Activated CD4-positive, alpha-beta T cell treated with anti-CD3 and anti-CD28 coated beads, Interleukin-2, amount 10 ng/mL, durations not matched to agents 7 days and 5 days (primary cell): ENCODE data around the gene ST6GALNAC2. TPM values are rescaled to one million over a fixed set of nuclear protein-coding genes. Genes with fewer than 3 reads are reported as not detected.

Experiments used
- CTCF ChIA-PET: fragments of 350-600 bp; sonication (Branson Sonifier 250); formaldehyde crosslinking; loops from one replicate; lab custom pipeline; 2021; ENCODE audit warnings: antibody characterized with exemption; lab: Charles Lee
- POLR2A ChIA-PET: fragments of 350-600 bp; sonication (Branson Sonifier 250); formaldehyde crosslinking; loops from one replicate; lab custom pipeline; 2021; ENCODE audit warnings: antibody characterized with exemption; lab: Charles Lee
- DNase-seq: peaks from one replicate; pipeline ENCODE4 v3.0.0-alpha.2; 2020
- H3K27ac Mint-ChIP-seq: one replicate; pipeline ENCODE4 v1.8.0; 2021; ENCODE audit warnings: mild to moderate bottlenecking, moderate library complexity, mixed read lengths
- H3K27me3 Mint-ChIP-seq: one replicate; pipeline ENCODE4 v1.8.0; 2021; ENCODE audit warnings: mixed read lengths
- H3K36me3 Mint-ChIP-seq: one replicate; pipeline ENCODE4 v1.8.0; 2021; ENCODE audit warnings: low read depth, mixed read lengths
- H3K4me1 Mint-ChIP-seq: one replicate; pipeline ENCODE4 v1.8.0; 2021; ENCODE audit warnings: mixed read lengths
- H3K4me3 Mint-ChIP-seq: one replicate; pipeline ENCODE4 v1.8.0; 2021; ENCODE audit warnings: mild to moderate bottlenecking, moderate library complexity, mixed read lengths
- H3K9me3 Mint-ChIP-seq: one replicate; pipeline ENCODE4 v1.8.0; 2021; ENCODE audit warnings: mixed read lengths
- total RNA-seq, 2 experiments: library from RNA; stranded (reverse); gene quantifications; one replicate each; pipeline ENCODE4 v1.2.3, GENCODE V29; 2021

The ST6GALNAC2 gene
- total RNA-seq, 2 experiments from 2014 or later, result not detected

DNA sequence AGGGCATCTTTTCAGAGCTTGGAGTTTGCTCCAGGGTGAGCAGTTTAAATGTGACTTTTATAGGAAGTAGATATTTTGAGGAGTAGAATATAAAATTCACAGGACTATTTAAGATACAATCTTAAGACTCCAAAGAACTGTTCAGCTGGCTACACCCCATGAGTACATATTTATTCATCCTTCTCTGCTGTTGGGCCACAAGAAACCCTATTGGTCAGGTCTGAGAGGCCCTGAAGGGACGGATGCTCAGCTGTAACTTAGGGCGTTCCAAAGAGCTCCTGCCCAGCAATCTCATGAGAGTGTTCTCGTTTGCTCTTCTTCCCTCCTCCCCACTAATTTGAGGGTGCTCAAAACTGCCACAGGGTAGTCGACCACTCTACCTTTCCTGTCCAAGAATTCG lies 7.3 kb downstream of the ST6GALNAC2 start:
- POLR2A ChIA-PET, result interaction anchor here (0.7 kb wide), 1 partner anchor 486 kb away, joined by 3 read pairs; no protein-coding TSS in a partner anchor
- CTCF ChIA-PET, result interaction anchor here (1.5 to 1.8 kb wide), 2 partner anchors 12 to 20 kb away, joined by 4 to 5 read pairs; no protein-coding TSS in a partner anchor

DNA sequence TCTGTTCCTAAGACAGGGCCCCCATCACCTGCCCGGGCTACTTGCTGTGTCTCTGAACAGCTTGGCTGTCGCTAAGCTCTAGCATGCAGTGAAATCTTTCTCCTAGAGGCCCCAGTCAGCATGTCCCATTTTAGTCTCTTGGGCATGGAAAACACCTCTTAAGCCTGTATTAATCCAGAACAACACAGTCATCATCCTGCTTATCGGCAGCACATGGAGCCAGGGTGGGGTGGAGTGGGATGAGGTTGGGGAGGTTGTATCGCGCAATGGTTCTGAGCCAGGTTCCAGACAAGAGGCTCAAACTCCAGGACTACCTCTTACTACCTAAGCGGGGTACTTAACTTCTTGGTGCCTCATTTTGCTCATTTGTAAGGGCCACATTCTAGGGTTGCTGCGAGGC lies 7.8 kb downstream of the ST6GALNAC2 start:
- DNase-seq, result no peak
- Mint-ChIP-seq H3K4me3 (no peak overlapping the region), H3K27ac (no peak overlapping the region), H3K27me3 (peaks cover 6% of the 10 kb centered on the region), H3K36me3 (no peaks in the 10 kb centered on the region), H3K4me1 (peaks cover 3% of the 10 kb centered on the region), H3K9me3 (no peaks in the 10 kb centered on the region)
- ChIA-PET POLR2A (interaction anchor here (0.7 kb wide), 1 partner anchor 485 kb away, joined by 3 read pairs; no protein-coding TSS in a partner anchor), CTCF (interaction anchor here (0.8 to 1.8 kb wide), 3 partner anchors 11 to 20 kb away, joined by 3 to 5 read pairs (median 4); no protein-coding TSS in a partner anchor)

More for the DNA sequence above, 7.3 kb downstream of the ST6GALNAC2 start:
- Mint-ChIP-seq H3K27me3 (peaks cover 11% of the 10 kb centered on the region), H3K4me3 (no peak overlapping the region), H3K27ac (no peak overlapping the region), H3K9me3 (no peaks in the 10 kb centered on the region), H3K36me3 (no peaks in the 10 kb centered on the region), H3K4me1 (peaks cover 3% of the 10 kb centered on the region)
- DNase-seq, result no peak

DNA sequence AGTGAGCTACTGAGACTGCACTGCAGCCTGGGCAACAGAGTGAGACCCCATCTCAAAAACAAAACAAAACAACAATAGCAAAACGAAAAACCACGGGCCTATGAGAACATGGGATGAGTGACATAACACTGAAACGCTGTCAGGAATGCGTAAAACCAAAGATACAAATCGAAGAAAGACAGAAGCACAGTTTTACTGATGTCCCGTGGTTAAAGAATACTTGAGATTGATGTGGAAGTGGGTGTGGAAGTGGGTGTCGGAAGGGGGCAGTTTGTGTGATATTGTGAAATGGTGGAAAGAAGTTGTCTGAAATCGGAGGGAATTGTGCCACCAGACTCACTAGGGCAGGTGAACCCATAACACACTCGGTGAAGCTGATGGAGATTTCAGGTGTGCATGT lies 9.5 kb downstream of the ST6GALNAC2 start:
- Mint-ChIP-seq H3K4me1 (peaks cover 3% of the 10 kb centered on the region), H3K36me3 (no peaks in the 10 kb centered on the region), H3K27ac (no peak overlapping the region), H3K9me3 (no peaks in the 10 kb centered on the region), H3K4me3 (no peak overlapping the region), H3K27me3 (no peaks in the 10 kb centered on the region)
- ChIA-PET POLR2A (no interaction called here), CTCF (interaction anchor here (0.6 to 1.3 kb wide), 3 partner anchors 10 to 408 kb away, joined by 3 to 4 read pairs (median 3); no protein-coding TSS in a partner anchor)
- DNase-seq, result no peak

DNA sequence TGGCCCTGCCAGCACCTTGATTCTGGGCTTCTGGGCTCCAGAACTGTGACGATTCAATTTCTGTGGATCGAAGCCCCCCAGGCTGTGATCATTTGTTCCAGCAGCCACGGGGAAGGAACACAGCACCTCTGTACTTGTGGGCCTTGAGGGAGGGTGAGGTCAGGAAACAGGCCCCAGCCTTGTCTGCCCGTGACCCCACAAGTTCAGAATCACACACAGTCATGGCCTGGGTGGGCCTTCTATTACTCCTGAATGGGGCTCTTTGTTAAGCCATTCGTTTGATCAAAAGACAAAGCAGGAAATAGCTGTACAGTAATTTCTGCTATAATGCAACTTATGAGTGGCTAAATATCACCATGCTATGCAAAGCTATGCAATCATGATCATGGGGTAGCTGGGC lies 10.1 kb downstream of the ST6GALNAC2 start:
- POLR2A ChIA-PET, result no interaction called here
- CTCF ChIA-PET, result interaction anchor here (0.6 to 1.3 kb wide), 3 partner anchors 9 to 409 kb away, joined by 3 to 4 read pairs (median 3); no protein-coding TSS in a partner anchor
- DNase-seq, result no peak
- Mint-ChIP-seq H3K9me3 (no peaks in the 10 kb centered on the region), H3K27ac (no peak overlapping the region), H3K36me3 (no peaks in the 10 kb centered on the region), H3K4me1 (peaks cover 3% of the 10 kb centered on the region), H3K4me3 (no peak overlapping the region), H3K27me3 (no peaks in the 10 kb centered on the region)

DNA sequence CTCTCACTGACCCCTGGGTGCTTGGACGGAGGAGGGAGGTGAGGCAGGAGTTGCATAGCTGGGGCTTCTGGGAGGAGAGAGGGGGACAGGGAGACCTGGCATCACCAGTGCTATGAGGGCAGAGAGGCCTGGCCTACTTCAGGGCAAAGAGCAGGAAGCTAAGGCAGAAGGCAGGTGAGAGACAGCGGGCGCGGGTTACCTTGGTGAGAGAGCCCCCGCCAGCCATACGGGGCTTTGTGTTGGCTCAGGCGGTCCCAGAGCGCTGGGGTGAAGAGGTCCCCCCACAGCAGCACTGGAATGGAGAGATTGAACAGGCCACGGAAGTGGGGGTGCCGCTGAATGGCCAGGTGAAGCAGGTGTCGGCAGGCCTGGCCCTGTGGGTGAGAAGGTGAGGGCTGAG lies 11.5 kb downstream of the ST6GALNAC2 start:
- Mint-ChIP-seq H3K4me3 (no peak overlapping the region), H3K9me3 (no peaks in the 10 kb centered on the region), H3K27ac (no peak overlapping the region), H3K27me3 (no peaks in the 10 kb centered on the region), H3K36me3 (no peaks in the 10 kb centered on the region), H3K4me1 (no peaks in the 10 kb centered on the region)
- ChIA-PET CTCF (no interaction called here), POLR2A (no interaction called here)
- no peak for DNase-seq

DNA sequence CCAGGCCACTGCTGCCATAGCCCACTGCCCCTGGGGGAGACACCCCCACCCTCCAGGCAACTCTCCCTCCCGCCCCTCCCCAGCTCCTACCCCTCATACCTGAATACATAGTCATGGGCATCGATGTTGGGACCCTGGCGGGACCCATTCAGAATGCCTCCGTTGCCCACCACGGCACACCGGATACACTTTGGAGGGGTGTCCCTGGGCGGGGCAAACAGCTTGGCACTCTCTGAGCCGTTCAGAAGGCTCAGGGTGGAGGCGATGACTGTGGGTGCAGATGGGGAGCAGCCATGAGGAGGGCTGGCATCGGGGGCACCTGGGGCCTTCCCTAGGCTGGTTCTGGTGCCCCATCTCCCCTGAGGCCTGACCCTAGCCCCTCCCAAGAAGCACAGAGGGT lies 12.6 kb downstream of the ST6GALNAC2 start:
- ChIA-PET POLR2A (no interaction called here), CTCF (interaction anchor here (0.7 kb wide), 1 partner anchor 16 kb away, joined by 3 read pairs; no protein-coding TSS in a partner anchor)
- H3K9me3 Mint-ChIP-seq, result no peaks in the 10 kb centered on the region
- H3K4me1 Mint-ChIP-seq, result peaks cover 4% of the 10 kb centered on the region
- H3K27me3 Mint-ChIP-seq, result no peaks in the 10 kb centered on the region
- H3K36me3 Mint-ChIP-seq, result no peaks in the 10 kb centered on the region
- no peak overlapping the region for H3K27ac Mint-ChIP-seq
- H3K4me3 Mint-ChIP-seq, result no peak overlapping the region
- no peak for DNase-seq

DNA sequence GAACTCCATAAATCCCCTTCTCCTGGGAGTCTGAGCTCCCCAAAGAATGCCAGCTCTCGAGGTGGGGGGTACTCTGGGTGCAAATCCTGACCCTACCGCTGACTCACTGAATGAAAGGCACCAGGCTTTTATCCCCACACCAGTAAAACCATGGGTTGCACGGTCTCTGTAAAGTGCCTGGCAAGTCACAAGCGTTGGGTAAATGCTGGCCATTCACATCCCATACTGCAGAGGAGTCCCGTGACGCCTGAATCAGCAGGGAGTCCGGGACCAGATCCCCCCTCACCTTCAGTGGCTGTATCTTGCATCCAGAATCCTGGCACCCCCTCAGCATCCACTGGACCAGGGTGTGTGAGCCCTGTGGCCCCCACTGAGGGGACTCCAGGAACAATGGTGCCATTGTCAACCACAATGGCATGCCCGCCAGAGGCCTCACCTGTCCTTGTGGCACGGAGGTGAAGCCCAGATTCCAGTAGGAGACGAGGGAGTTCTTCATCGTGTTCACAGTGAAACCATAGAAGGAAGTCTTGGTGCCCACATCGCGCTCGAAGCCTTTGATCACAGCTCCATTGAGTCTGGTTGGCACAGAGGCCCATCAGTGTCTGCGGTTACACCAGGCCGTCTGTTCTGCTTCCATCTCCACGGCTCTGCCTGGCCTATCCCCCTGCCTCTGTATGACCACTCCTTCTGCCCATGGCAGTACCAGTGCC lies 13.3 kb downstream of the ST6GALNAC2 start:
- Mint-ChIP-seq H3K4me1 (peaks cover 6% of the 10 kb centered on the region), H3K9me3 (no peaks in the 10 kb centered on the region), H3K4me3 (no peak overlapping the region), H3K27me3 (no peaks in the 10 kb centered on the region), H3K27ac (no peak overlapping the region), H3K36me3 (no peaks in the 10 kb centered on the region)
- no peak for DNase-seq
- ChIA-PET POLR2A (no interaction called here), CTCF (interaction anchor here (2.2 kb wide), 1 partner anchor 14 kb away, joined by 9 read pairs; no protein-coding TSS in a partner anchor)

DNA sequence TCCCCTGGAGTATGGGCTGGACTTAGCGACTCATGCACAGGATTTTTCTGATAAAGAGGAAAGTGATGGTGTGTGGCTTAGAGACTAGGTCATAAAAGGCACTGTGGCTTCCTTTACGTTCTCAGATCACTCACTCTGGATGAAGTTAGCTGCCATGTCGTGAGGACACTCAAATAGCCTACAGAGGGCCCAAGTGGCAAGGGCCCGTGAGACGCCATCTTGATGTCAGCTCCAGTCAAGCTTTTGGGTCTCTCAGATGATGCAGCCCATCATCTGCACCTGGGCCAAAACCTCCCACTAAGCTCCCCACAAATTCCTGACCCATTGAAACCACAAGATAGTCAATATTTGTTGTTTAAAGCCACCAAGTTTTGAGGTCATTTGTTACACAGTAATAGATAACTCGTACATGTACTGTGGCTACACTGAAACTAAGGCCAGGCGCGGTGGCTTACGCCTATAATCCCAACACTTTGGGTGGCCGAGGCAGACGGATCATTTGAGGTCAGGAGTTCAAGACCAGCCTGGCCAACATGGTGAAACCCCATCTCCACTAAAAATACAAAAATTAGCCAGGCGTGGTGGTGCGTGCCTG lies 14.7 kb downstream of the ST6GALNAC2 start:
- CTCF ChIA-PET, result interaction anchor here (0.8 to 2.2 kb wide), 3 partner anchors 13 to 48 kb away, joined by 4 to 9 read pairs (median 4); no protein-coding TSS in a partner anchor
- Mint-ChIP-seq H3K4me3 (no peak overlapping the region), H3K27ac (no peak overlapping the region), H3K36me3 (peaks cover 8% of the 10 kb centered on the region), H3K27me3 (no peaks in the 10 kb centered on the region), H3K4me1 (peaks cover 9% of the 10 kb centered on the region), H3K9me3 (no peaks in the 10 kb centered on the region)
- POLR2A ChIA-PET, result no interaction called here
- no peak for DNase-seq

DNA sequence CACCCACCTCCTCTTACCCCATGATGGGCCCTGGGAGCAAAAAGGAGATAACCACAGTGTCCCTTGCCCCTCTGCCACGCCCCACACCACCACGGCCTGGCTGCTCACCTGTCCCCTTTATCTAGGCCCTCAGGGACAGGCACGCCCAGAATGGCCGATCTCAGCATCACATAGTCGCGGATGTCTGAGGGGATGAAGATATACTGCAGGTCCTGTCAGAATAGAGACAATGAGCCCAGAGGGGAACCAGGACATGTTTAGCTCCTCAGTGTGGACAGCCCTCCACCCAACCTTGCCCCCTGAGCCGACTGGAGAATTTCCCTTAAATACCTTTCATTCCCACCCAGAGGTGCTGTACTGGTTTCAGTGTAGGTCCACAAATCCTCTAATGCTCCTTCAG lies 15.2 kb downstream of the ST6GALNAC2 start:
- no peaks in the 10 kb centered on the region for H3K27me3 Mint-ChIP-seq
- ChIA-PET CTCF (interaction anchor here (1.3 to 2.2 kb wide), 3 partner anchors 12 to 47 kb away, joined by 3 to 9 read pairs (median 4); no protein-coding TSS in a partner anchor), POLR2A (no interaction called here)
- H3K4me1 Mint-ChIP-seq, result peaks cover 9% of the 10 kb centered on the region
- peak overlapping the region; percentile 19 for H3K27ac Mint-ChIP-seq
- H3K36me3 Mint-ChIP-seq, result peaks cover 13% of the 10 kb centered on the region
- no peak for DNase-seq
- no peak overlapping the region for H3K4me3 Mint-ChIP-seq
- no peaks in the 10 kb centered on the region for H3K9me3 Mint-ChIP-seq

DNA sequence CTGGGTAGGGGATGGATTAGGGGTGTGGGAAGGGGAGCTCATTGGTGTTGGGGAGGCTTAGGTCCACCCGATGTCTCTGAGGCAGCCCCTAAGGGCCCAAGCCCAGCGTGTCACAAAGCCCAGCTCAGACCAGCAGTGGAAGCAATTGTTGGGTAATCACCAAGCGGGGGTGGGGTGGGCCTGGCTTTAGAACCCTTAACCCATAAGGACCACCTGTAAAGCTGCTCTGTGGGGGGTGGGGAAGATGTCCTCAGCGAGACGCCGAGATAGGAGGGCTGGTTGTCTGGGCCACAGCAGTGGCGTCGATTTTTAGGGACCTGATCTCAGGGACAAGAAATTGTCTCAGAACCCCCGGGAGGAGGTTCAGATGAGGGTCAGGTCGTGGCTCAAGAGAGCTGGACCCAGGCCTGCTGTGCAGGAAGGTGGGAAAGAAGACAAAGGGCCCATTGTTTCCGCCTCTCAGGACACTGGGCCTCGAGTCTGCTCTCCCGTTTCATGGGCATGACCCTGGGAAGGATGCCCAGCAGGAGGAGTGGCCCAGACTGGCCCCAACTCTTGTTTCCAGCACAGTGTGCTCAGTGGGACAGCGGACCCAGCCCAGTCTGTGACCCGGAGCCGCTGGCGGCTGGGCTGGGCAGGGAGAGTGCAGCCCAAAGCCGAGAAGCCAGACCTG lies 15.9 kb downstream of the ST6GALNAC2 start:
- Mint-ChIP-seq H3K4me1 (peaks cover 9% of the 10 kb centered on the region), H3K4me3 (no peak overlapping the region), H3K9me3 (no peaks in the 10 kb centered on the region), H3K36me3 (peaks cover 20% of the 10 kb centered on the region), H3K27me3 (no peaks in the 10 kb centered on the region), H3K27ac (no peak overlapping the region)
- no peak for DNase-seq
- CTCF ChIA-PET, result interaction anchor here (0.6 to 1.4 kb wide), 3 partner anchors 12 to 245 kb away, joined by 3 to 4 read pairs (median 3); no protein-coding TSS in a partner anchor
- POLR2A ChIA-PET, result no interaction called here

DNA sequence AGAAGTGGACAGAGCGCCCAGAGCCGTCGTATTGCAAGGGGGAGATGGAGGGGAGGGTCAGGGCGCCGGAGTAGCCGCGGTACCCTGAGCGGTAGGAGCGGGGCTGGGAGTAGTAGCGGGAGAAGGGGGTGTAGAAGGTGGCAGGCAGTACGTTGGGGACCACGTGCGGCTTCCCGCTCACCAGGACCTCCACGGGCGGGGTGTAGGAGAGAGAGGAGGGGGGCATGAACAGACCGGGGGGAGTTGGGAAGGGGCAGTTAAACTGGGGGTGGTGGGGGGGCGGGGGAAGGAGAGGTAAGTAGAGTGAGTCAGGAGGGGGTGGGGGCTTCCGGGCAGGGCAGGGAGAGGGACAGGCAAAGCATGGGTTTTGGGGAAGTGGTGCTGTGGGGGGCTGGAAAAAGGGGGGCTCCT lies 16.8 kb downstream of the ST6GALNAC2 start:
- ChIA-PET POLR2A (no interaction called here), CTCF (no interaction called here)
- H3K27me3 Mint-ChIP-seq, result no peaks in the 10 kb centered on the region
- H3K36me3 Mint-ChIP-seq, result peaks cover 24% of the 10 kb centered on the region
- peaks cover 9% of the 10 kb centered on the region for H3K4me1 Mint-ChIP-seq
- no peak for DNase-seq
- H3K27ac Mint-ChIP-seq, result no peak overlapping the region
- H3K4me3 Mint-ChIP-seq, result no peak overlapping the region
- H3K9me3 Mint-ChIP-seq, result no peaks in the 10 kb centered on the region

DNA sequence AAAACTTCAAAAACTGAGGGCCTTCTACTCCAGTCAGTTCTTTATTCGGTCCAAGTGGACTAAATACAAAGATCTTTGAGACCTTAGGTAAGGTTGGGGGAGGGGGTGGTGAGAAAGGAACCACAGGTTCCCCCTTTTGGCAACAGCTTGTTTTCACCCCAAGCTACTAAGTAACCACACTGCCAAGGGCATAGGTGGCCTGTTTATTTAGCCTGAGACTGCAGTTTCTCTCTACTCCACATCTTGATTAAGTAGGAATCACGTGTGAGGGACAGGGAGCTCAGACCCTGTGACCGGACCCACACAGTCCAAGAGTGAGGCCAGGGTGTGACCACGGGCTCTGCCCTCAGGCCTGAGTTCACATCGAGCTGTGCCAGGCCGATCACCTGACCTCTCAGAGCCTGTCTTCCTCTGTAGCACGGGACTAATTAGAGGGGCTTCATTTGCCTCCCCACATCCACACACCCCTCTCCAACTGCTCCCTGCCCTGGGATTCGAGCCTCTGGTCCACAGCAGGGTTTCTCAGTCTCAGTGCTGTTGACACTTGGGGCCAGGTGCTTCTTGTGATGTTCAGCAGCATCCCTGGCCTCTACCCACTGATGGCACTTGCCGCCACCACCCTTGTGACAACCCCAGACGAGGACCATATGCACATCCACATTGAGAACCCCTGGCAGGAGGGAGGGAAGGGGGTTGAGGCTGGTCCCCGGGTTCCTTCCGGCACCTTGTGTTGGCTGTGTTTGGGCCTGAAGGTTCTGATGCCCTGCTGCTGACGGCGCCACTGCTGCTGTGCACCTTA lies 17.8 kb downstream of the ST6GALNAC2 start:
- Mint-ChIP-seq H3K36me3 (peaks cover 31% of the 10 kb centered on the region), H3K4me1 (peaks cover 15% of the 10 kb centered on the region), H3K27me3 (no peaks in the 10 kb centered on the region), H3K27ac (peak overlapping the region; percentile 50), H3K4me3 (no peak overlapping the region), H3K9me3 (no peaks in the 10 kb centered on the region)
- ChIA-PET POLR2A (no interaction called here), CTCF (interaction anchor here (0.6 to 2.8 kb wide), 5 partner anchors 10 to 92 kb away, joined by 3 to 22 read pairs (median 4); no protein-coding TSS in a partner anchor)
- no peak for DNase-seq
